Measurements from ENCODE around the gene URAD. TPM values are rescaled to one million over a fixed set of nuclear protein-coding genes. Genes with fewer than 3 reads are reported as not detected.

URAD gene
- total and polyA plus RNA-seq, 4 donors = 0.17 TPM; not detected in 3

DNA sequence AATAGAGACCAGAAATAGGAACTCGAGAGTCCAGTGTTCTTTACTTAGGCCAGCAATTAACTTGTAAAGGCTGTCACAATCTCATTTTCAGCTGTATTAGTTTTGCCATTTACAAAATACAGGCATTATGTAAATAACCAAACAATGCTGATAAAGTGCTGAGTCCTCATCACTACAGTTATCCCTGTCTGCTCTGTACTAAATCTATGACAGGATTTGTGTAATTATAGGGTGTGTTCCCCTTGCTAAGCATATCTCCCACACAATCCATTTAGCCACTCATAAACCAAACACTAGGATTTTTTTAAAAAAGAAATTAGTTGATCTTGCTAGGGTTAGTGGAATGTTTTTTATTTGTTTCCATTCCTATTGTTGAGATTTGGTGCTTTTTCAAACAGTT is 45.5 kb downstream of the URAD start:
- 80% methylated on average over 1 of the region's 1 CpG for WGBS (ENCODE audit: insufficient coverage)
- Histone ChIP-seq H3K4me1 (ENCODE audit: control insufficient read depth, insufficient read depth, low read length) (no peaks in the 10 kb centered on the region), H3K27ac (ENCODE audit: low read depth, low read length) (no peak overlapping the region), H3K27me3 (ENCODE audit: control insufficient read depth, insufficient read depth, low read length) (no peaks in the 10 kb centered on the region), H3K4me3 (ENCODE audit: low read depth, low read length) (no peak overlapping the region), H3K9me3 (ENCODE audit: control insufficient read depth, insufficient read depth, low read length) (no peaks in the 10 kb centered on the region), H3K36me3 (ENCODE audit: control insufficient read depth, insufficient read depth, low read length) (no peaks in the 10 kb centered on the region)
- no peak for DNase-seq (ENCODE audit: low read depth in 4 of 6, low spot score in 6 of 6)

DNA sequence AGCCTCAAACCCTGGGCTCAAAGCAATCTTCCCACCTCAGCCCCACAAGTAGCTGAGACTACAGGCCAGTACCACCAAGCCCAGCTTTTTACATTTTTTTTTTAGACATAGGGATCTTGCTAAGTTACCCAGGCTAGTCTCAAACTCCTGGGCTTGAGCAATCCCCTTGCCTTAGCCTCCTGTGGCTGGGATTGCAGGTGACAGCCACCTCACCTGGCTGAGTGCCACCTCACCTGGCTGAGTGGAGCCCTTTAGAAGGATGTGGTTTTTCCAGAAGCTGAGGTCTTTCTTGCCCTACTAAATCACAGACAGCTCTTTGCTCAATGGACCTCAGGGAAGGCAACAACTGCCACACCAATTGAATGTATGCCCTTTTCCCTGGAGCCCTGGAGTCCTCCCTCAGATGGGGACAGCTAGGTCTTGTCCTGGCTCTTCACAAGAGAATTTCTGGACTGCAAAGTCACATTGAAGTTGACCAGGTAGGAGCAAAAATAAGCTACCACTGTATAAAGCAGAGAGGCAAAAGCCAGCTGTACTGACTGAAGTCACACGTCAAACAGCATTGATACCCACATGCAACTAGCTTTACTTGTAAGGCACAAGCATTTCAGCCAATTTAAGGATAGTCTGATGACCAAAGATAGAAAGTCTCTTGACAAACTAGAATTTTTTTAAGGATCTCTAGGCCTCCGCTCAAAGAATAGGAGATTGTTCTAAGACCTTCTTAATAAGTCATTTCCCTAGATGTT is 54.7 kb downstream of the URAD start:
- H3K27ac ChIP-seq (ENCODE audit: low read depth, low read length) = no peak overlapping the region
- H3K36me3 ChIP-seq (ENCODE audit: control insufficient read depth, insufficient read depth, low read length) = no peaks in the 10 kb centered on the region
- WGBS (ENCODE audit: insufficient coverage) = 33% methylated on average over 1 of the region's 2 CpGs
- peaks cover 5% of the 10 kb centered on the region for H3K4me1 ChIP-seq (ENCODE audit: control insufficient read depth, insufficient read depth, low read length)
- no peak for DNase-seq (ENCODE audit: low read depth in 4 of 6, low spot score in 6 of 6)
- H3K9me3 ChIP-seq (ENCODE audit: control insufficient read depth, insufficient read depth, low read length) = no peaks in the 10 kb centered on the region
- H3K27me3 ChIP-seq (ENCODE audit: control insufficient read depth, insufficient read depth, low read length) = peaks cover 37% of the 10 kb centered on the region
- H3K4me3 ChIP-seq (ENCODE audit: low read depth, low read length) = no peak overlapping the region

DNA sequence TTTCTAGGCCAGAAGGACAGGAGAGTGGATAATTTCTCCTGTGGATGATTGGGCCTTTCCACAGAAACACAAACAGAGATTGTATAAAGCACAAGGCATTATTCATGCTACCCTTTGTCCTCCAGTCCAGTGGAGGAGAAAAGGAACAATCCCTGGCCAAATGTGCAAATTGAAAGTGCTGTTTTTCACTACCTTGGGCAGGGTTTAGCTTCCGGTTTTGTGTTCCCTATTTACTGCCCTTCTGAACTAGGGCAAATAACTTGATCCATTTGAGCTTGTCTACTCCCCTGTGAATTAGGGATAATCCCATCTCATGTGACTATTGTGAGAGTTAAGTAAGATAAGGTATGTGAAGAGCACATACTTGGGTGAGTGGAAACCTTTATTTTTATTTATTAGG is 55.4 kb downstream of the URAD start:
- DNase-seq (ENCODE audit: low read depth in 4 of 6, low spot score in 6 of 6) = no peak
- Histone ChIP-seq H3K36me3 (ENCODE audit: control insufficient read depth, insufficient read depth, low read length) (no peaks in the 10 kb centered on the region), H3K9me3 (ENCODE audit: control insufficient read depth, insufficient read depth, low read length) (no peaks in the 10 kb centered on the region), H3K27ac (ENCODE audit: low read depth, low read length) (no peak overlapping the region), H3K4me1 (ENCODE audit: control insufficient read depth, insufficient read depth, low read length) (peaks cover 9% of the 10 kb centered on the region), H3K27me3 (ENCODE audit: control insufficient read depth, insufficient read depth, low read length) (peaks cover 43% of the 10 kb centered on the region), H3K4me3 (ENCODE audit: low read depth, low read length) (no peak overlapping the region)
- WGBS (ENCODE audit: insufficient coverage) = no CpG with 5 or more reads among the region's 1 CpG

DNA sequence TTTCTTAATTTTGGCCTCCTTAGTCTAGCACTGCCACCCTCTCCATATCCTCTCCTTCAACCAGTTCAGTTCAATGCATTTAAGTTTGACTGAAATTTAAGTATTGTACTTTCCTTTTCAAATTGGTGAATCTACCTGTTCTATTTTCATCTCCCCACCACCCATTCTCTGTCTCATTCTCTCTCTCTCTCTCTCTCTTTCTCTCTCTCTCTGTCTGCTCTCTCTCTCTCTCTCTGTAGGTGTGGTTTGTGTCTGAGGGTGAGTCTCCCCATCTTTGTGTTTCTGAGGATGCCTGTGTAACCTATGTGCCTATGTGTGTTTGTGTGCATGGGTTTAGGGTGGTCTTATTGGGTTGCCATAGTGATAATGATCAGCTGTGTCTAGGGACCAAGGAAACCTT is 58.6 kb downstream of the URAD start:
- Histone ChIP-seq H3K27me3 (ENCODE audit: control insufficient read depth, insufficient read depth, low read length) (peaks cover 76% of the 10 kb centered on the region), H3K4me1 (ENCODE audit: control insufficient read depth, insufficient read depth, low read length) (peaks cover 15% of the 10 kb centered on the region), H3K27ac (ENCODE audit: low read depth, low read length) (no peak overlapping the region), H3K9me3 (ENCODE audit: control insufficient read depth, insufficient read depth, low read length) (no peaks in the 10 kb centered on the region), H3K36me3 (ENCODE audit: control insufficient read depth, insufficient read depth, low read length) (no peaks in the 10 kb centered on the region), H3K4me3 (ENCODE audit: low read depth, low read length) (no peak overlapping the region)
- no peak for DNase-seq (ENCODE audit: low read depth in 4 of 6, low spot score in 6 of 6)

DNA sequence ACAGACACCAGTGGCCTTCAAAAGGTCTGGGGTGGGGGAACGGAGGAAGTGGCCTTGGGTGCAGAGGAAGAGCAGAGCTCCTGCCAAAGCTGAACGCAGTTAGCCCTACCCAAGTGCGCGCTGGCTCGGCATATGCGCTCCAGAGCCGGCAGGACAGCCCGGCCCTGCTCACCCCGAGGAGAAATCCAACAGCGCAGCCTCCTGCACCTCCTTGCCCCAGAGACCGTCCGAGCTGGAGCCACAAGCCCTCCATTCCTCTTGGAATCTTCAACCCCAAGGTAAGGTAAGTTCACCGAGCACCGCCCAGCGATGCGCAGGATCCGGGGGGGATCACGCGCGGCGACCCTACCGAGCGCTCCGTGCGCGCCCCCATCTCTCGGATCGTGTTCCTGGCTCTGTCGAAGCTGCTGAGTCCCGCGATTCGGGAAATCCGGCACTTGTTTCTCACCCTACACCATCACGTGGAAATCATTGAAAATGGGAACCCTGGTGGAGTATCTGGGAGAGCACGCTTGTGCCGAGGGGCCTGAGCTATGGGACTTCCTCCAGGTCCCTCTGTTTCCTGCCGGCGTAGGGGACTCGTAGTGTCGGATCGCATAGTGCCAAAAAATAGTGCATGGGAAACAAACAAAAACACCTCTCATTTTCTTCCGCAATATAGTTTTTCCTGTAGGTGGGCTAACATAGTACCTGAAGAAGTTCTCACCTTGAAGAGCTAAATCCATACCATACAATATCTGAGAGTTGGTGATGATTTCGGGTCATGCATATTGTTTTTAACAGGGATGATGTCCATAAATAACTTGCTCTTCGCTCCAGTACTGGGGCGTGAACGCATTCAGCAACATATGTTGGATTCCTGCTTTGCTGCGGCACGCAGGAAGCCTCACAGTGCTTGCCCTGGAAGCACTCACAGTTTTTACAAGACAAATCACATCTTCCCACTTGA is 59.4 kb downstream of the URAD start:
- H3K36me3 ChIP-seq (ENCODE audit: control insufficient read depth, insufficient read depth, low read length) = no peaks in the 10 kb centered on the region
- H3K27me3 ChIP-seq (ENCODE audit: control insufficient read depth, insufficient read depth, low read length) = peaks cover 83% of the 10 kb centered on the region
- DNase-seq (ENCODE audit: low read depth in 4 of 6, low spot score in 6 of 6) = no peak
- no peak overlapping the region for H3K27ac ChIP-seq (ENCODE audit: low read depth, low read length)
- H3K9me3 ChIP-seq (ENCODE audit: control insufficient read depth, insufficient read depth, low read length) = no peaks in the 10 kb centered on the region
- H3K4me1 ChIP-seq (ENCODE audit: control insufficient read depth, insufficient read depth, low read length) = peaks cover 17% of the 10 kb centered on the region
- WGBS (ENCODE audit: insufficient coverage) = under 1% methylated on average over 33 of the region's 48 CpGs
- no peak overlapping the region for H3K4me3 ChIP-seq (ENCODE audit: low read depth, low read length)

DNA sequence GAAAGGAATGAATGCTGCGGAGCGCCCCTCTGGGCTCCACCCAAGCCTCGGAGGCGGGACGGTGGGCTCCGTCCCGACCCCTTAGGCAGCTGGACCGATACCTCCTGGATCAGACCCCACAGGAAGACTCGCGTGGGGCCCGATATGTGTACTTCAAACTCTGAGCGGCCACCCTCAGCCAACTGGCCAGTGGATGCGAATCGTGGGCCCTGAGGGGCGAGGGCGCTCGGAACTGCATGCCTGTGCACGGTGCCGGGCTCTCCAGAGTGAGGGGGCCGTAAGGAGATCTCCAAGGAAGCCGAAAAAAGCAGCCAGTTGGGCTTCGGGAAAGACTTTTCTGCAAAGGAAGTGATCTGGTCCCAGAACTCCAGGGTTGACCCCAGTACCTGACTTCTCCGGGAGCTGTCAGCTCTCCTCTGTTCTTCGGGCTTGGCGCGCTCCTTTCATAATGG is 60.1 kb downstream of the URAD start:
- Histone ChIP-seq H3K9me3 (ENCODE audit: control insufficient read depth, insufficient read depth, low read length) (no peaks in the 10 kb centered on the region), H3K36me3 (ENCODE audit: control insufficient read depth, insufficient read depth, low read length) (no peaks in the 10 kb centered on the region), H3K27me3 (ENCODE audit: control insufficient read depth, insufficient read depth, low read length) (peaks cover 84% of the 10 kb centered on the region), H3K4me1 (ENCODE audit: control insufficient read depth, insufficient read depth, low read length) (peaks cover 21% of the 10 kb centered on the region), H3K4me3 (ENCODE audit: low read depth, low read length) (no peak overlapping the region), H3K27ac (ENCODE audit: low read depth, low read length) (no peak overlapping the region)
- DNase-seq (ENCODE audit: low read depth in 4 of 6, low spot score in 6 of 6) = no peak
- WGBS (ENCODE audit: insufficient coverage) = 2% methylated on average over 26 of the region's 26 CpGs

Small RNA genes within 50 kb of the gene (small RNA-seq; reads per million reads assigned to genes)
- 0.06 reads per million for gene ATP5F1EP2 (ENCODE audit: low replicate concordance)
- gene RN7SL272P (ENCODE audit: low replicate concordance) = not detected

Other genes starting within 250 kb of the URAD start
- gene GSX1, start 196.2 kb downstream of the URAD start, total RNA-seq = under 1 TPM; 0.20 to 0.22 TPM
- 1 to 10 TPM; 3.7 to 4.0 TPM for gene GSX1, start 196.2 kb downstream of the URAD start, polyA plus RNA-seq (ENCODE audit: insufficient read length in 2 of 2)
- gene PDX1, start 68.7 kb downstream of the URAD start, total RNA-seq = not detected
- not detected for gene PDX1, start 68.7 kb downstream of the URAD start, polyA plus RNA-seq (ENCODE audit: insufficient read length in 2 of 2)
- gene CDX2, start 19.4 kb downstream of the URAD start, total RNA-seq = not detected
- gene CDX2, start 19.4 kb downstream of the URAD start, polyA plus RNA-seq (ENCODE audit: insufficient read length in 2 of 2) = not detected
- gene FLT3, start 111.9 kb upstream of the URAD start, total RNA-seq = 1 to 10 TPM; 1.9 to 7.8 TPM
- 1 to 10 TPM; 3.4 to 5.9 TPM for gene FLT3, start 111.9 kb upstream of the URAD start, polyA plus RNA-seq (ENCODE audit: insufficient read length in 2 of 2)
- gene PAN3, start 149.9 kb upstream of the URAD start, total RNA-seq = 10 to 100 TPM; 28.8 to 42.3 TPM
- gene PAN3, start 149.9 kb upstream of the URAD start, polyA plus RNA-seq (ENCODE audit: insufficient read length in 2 of 2) = 10 to 100 TPM; 28.9 to 32.3 TPM